Peyer's patch (tissue), 4 donors: ENCODE measurements around the gene TXNDC9. TPM values are rescaled to one million over a fixed set of nuclear protein-coding genes. Genes with fewer than 3 reads are reported as not detected.
"Not testable (repeated sequence)": the region's sequence is repeated elsewhere in the genome, so short reads cannot be mapped to it uniquely, and the experiment has no call there.

ENCODE experiments used
- DNase-seq, 3 donors: peaks; one replicate each; pipeline ENCODE4 v3.0.0-alpha.2; 2017 to 2019
- H3K27ac ChIP-seq, 4 donors: fragments of 200-600 bp; sonication (generic); one replicate each; pipeline ENCODE4 v1.5.1; 2016 to 2019
- H3K27me3 ChIP-seq, 2 donors: fragments of 200-600 bp; sonication (generic); one replicate each; pipeline ENCODE4 v1.5.1; 2019
- H3K36me3 ChIP-seq, 3 donors: fragments of 200-600 bp; sonication (generic); one replicate each; pipeline ENCODE4 v1.5.1; 2016 to 2019
- H3K4me1 ChIP-seq, 4 donors: fragments of 200-600 bp; sonication (generic); one replicate each; pipeline ENCODE4 v1.5.1; 2016 to 2019
- H3K4me3 ChIP-seq, 4 donors: fragments of 200-600 bp; sonication (generic); 1 replicate in 3 of 4; 2 replicates in 1 of 4; pipeline ENCODE4 v1.5.1; 2016 to 2019; ENCODE audit warnings: mild to moderate bottlenecking in 1 of 4
- H3K9me3 ChIP-seq, 4 donors: fragments of 200-600 bp; sonication (generic); one replicate each; pipeline ENCODE4 v1.5.1; 2016 to 2019; ENCODE audit warnings: mild to moderate bottlenecking in 1 of 4
- POLR2A ChIP-seq, 2 donors: fragments of 450-650 bp; IDR thresholded peaks; one replicate each; pipeline ENCODE4 v1.5.1; 2017; ENCODE audit warnings: antibody characterized with exemption in 2 of 2, mild to moderate bottlenecking in 2 of 2, moderate library complexity in 2 of 2
- total RNA-seq, 4 donors: library from RNA; depleted of rRNA; stranded (reverse); fragments of >200 nt; gene quantifications; one replicate each; pipeline ENCODE4 v1.1.0, GENCODE V29; 2016
- TF ChIP-seq, protein P1 (sequence below), 6 experiments: fragments of 450-650 bp in 4 of 6; fragments of 200-600 bp in 2 of 6; sonication (generic) in 1 of 6; IDR thresholded peaks; one replicate each; pipeline ENCODE4 v1.5.1; 2017 to 2019; ENCODE audit warnings: antibody characterized with exemption in 6 of 6, mild to moderate bottlenecking in 3 of 6, moderate library complexity in 1 of 6

TXNDC9 gene
- total RNA-seq, 4 donors from 2014 or later: 39.2 to 80.0 (median 40.9) TPM

DNA sequence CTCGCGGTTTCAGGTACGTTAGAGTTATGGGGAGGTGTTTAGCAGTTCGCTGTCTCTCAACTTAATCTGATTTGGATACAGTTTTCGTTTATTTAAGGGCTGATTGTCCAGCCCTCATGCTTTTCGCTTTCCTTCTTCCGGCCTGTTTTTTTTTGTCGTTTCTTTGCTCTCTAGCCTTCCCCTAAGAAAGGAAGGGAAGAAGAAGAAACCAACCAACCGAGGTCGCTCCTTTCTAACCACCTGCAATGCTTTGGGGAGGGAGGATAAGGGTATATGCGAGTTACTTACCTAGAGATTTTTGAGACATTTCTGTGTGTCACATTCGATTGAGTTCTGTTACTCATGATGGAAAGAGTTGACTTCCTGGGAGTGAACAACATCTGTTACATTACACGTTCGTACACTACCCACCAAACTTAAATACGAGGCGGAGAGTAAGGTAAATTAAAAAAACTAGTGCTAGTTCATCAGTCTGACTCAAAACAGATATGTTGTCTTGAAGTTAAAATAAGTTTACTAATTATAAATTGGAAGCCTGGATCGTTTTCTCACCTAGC, 2.0 kb upstream of the TXNDC9 start:
- no peak for DNase-seq
- no peak for TF ChIP-seq POLR2A (IDR thresholded peaks at IDR 0.05)
- TF ChIP-seq, protein P1, sequence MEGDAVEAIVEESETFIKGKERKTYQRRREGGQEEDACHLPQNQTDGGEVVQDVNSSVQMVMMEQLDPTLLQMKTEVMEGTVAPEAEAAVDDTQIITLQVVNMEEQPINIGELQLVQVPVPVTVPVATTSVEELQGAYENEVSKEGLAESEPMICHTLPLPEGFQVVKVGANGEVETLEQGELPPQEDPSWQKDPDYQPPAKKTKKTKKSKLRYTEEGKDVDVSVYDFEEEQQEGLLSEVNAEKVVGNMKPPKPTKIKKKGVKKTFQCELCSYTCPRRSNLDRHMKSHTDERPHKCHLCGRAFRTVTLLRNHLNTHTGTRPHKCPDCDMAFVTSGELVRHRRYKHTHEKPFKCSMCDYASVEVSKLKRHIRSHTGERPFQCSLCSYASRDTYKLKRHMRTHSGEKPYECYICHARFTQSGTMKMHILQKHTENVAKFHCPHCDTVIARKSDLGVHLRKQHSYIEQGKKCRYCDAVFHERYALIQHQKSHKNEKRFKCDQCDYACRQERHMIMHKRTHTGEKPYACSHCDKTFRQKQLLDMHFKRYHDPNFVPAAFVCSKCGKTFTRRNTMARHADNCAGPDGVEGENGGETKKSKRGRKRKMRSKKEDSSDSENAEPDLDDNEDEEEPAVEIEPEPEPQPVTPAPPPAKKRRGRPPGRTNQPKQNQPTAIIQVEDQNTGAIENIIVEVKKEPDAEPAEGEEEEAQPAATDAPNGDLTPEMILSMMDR (IDR thresholded peaks at IDR 0.05): no peak
- Histone ChIP-seq H3K27ac (peak overlapping the region; percentile 82 to 90 (median 87)), H3K36me3 (no peaks in the 10 kb centered on the region), H3K4me3 (peak overlapping the region; percentile 73 to 89 (median 81)), H3K9me3 (no peaks in the 10 kb centered on the region), H3K27me3 (no peaks in the 10 kb centered on the region), H3K4me1 (peaks cover 0 to 34% (median 9%) of the 10 kb centered on the region in 4 donors)

DNA sequence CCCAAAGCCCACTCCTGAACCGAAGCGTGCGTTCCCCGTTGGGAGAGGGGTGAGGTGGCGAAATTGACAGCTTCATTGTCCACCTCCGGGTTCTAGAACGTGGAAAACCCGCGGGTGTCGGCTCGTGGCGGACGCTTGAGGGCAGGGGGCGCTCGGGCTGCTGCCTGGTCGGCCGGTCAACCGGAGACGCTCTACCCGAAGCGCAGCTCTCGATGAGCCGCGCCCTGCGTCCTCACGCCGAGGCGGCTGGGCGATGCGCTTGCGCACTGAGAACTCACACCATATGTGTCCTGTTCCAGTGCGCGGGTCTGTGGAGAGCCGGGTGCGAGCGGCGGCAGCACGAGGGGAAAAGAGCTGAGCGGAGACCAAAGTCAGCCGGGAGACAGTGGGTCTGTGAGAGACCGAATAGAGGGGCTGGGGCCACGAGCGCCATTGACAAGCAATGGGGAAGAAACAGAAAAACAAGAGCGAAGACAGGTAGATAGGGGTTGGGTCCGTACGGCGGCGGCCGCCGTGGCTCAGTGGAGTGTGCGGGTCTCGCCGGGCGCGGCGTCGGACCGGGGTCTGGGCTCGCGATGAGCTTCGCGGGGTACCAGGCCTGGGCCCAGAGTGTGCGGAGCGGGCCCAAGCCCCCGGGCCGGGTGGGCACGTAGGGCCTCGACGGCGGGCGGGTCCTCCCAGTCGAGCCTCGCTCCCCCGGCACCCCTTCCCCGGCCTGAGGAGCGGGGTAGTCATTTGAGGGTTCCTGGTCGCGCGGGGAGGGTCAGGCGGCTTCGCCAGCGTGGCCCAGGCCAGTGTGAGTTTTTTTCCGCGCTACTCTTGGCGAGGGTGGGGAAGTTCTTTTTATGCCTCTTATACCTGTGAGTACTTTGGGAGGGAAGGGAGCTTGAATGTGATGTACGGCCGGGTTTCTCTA, 1.2 kb upstream of the TXNDC9 start, which contains the start of gene EIF5B:
TSS of gene EIF5B (plus strand) at position 277 of the 916 bp plus-strand sequence. CDS start at position 443, 166 bp downstream.
- peak; percentile 51 to 59 for TF ChIP-seq POLR2A (IDR thresholded peaks at IDR 0.05)
- TF ChIP-seq, protein P1 (IDR thresholded peaks at IDR 0.05): peak; percentile 28 to 63 (median 46)
- H3K27me3 ChIP-seq: no peaks in the 10 kb centered on the region
- no peaks in the 10 kb centered on the region for H3K9me3 ChIP-seq
- peak within 1 kb of the TSS; percentile 73 to 89 (median 81) for H3K4me3 ChIP-seq
- H3K36me3 ChIP-seq: peaks cover 0 to 6% (median 0%) of the 10 kb centered on the region in 3 donors
- peaks cover 0 to 34% (median 9%) of the 10 kb centered on the region in 4 donors for H3K4me1 ChIP-seq
- H3K27ac ChIP-seq: peak within 1 kb of the TSS; percentile 82 to 90 (median 87)
- peak; percentile 93 to 98 (median 97) for DNase-seq

DNA sequence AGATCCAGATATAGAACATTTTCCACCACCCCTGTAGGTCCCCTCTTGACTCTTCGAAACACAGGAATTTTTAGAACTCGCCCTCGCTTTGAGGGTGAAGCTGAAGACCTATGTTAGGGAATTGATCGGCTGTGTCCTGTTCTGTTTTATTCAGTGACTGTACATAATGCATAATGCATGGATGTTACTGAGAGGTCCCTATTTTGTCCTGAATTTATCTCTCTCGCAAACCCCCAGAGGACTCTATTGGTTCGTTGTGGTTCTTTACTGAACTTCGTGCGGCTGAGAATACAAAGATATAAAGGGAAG, 625 bp upstream of the TXNDC9 start:
- TF ChIP-seq, protein P1 (IDR thresholded peaks at IDR 0.05): no peak
- no peak for TF ChIP-seq POLR2A (IDR thresholded peaks at IDR 0.05)
- H3K27ac ChIP-seq: peak overlapping the region; percentile 82 to 90 (median 87)
- no peak for DNase-seq
- H3K36me3 ChIP-seq: peaks cover 0 to 12% (median 0%) of the 10 kb centered on the region in 3 donors
- no peaks in the 10 kb centered on the region for H3K9me3 ChIP-seq
- H3K4me3 ChIP-seq: peak overlapping the region; percentile 73 to 89 (median 81)
- H3K4me1 ChIP-seq: peaks cover 0 to 34% (median 9%) of the 10 kb centered on the region in 4 donors
- no peaks in the 10 kb centered on the region for H3K27me3 ChIP-seq

DNA sequence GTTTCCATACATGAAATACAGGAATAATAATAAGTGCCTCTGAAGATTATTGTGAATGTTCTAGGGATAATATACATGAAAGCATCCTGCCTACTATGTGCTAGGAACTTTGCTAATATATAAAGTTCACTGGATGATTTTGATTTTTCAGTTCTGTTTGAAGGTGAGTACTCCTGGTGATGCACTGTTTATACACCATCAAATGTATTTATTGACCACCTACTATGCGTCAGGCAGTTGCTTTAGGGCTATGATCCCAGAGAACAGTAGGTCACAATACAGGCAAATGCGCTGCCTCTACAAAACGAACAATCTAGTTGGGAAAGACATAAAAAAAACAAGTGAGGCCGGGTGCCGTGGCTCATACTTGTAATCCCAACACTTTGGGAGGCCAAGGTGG, 10.7 kb downstream of the TXNDC9 start:
- TF ChIP-seq, protein P1 (IDR thresholded peaks at IDR 0.05): no peak
- TF ChIP-seq POLR2A (IDR thresholded peaks at IDR 0.05): no peak
- no peak for DNase-seq
- Histone ChIP-seq H3K4me3 (no peak overlapping the region), H3K36me3 (peaks cover 0 to 97% (median 0%) of the 10 kb centered on the region in 3 donors), H3K27me3 (no peaks in the 10 kb centered on the region), H3K4me1 (no peaks in the 10 kb centered on the region), H3K9me3 (no peaks in the 10 kb centered on the region), H3K27ac (no peak overlapping the region)

DNA sequence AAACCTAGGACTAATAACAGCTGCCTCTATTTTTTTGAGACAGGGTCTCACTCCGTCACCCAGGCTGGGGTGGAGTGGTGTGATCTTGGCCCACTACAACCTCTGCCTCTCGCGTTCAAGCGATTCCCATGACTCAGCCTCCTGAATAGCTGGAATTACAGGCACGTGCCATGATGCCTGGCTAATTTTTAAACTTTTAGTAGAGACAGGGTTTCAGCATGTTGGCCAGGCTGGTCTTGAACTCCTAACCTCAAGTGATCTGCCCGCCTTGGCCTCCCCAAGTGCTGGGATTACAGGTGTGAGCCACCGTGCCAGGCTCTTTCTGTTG, 18.3 kb downstream of the TXNDC9 start:
- H3K9me3 ChIP-seq, H3K27me3 ChIP-seq, H3K4me3 ChIP-seq, DNase-seq, H3K27ac ChIP-seq, H3K4me1 ChIP-seq: not testable (repeated sequence)
- H3K36me3 ChIP-seq: peaks cover 0 to 61% (median 0%) of the 10 kb centered on the region in 3 donors
